GM23338 (cell line): ENCODE data around the gene NEIL1.

Source experiments
- CREB1 ChIP-seq: fragments of 250-450 bp; sonication (Bioruptor Pico); IDR thresholded peaks from 2 replicates; pipeline ENCODE4 v1.5.0; 2020; ENCODE audit warnings: low read depth, mild to moderate bottlenecking, moderate library complexity
- EZH2 ChIP-seq: fragments of 200-600 bp; sonication (generic); IDR thresholded peaks from one replicate; pipeline ENCODE4 v1.8.0; 2017; ENCODE audit warnings: antibody characterized with exemption, mild to moderate bottlenecking, low read depth; ENCODE audit not compliant: unreplicated experiment
- EZH2phosphoT487 ChIP-seq: fragments of 200-600 bp; sonication (generic); IDR thresholded peaks from one replicate; pipeline ENCODE4 v1.8.1; 2018; ENCODE audit warnings: antibody characterized with exemption; ENCODE audit not compliant: unreplicated experiment
- POLR2AphosphoS5 ChIP-seq: IDR thresholded peaks from 2 replicates; pipeline ENCODE4 v1.6.1; 2016; ENCODE audit warnings: antibody characterized with exemption, low read depth
- STAT1 ChIP-seq: IDR thresholded peaks from one replicate; pipeline ENCODE4 v1.6.1; 2016; ENCODE audit warnings: antibody characterized with exemption; ENCODE audit not compliant: unreplicated experiment
- ZNF114 ChIP-seq: fragments of 250-450 bp; sonication (Bioruptor Pico); IDR thresholded peaks from 2 replicates; pipeline ENCODE4 v1.5.0; 2020; ENCODE audit warnings: mild to moderate bottlenecking, moderate library complexity
- TF ChIP-seq, protein P1 (sequence below), 2 experiments: fragments of 200-600 bp in 1 of 2; sonication (generic) in 1 of 2; conservative IDR thresholded peaks; 2 replicates each; pipeline versions ENCODE4 v1.5.1 to v1.6.1; 2016 to 2017; ENCODE audit warnings: antibody characterized with exemption in 2 of 2, low read depth in 2 of 2, mild to moderate bottlenecking in 2 of 2, moderate library complexity in 1 of 2
- TF ChIP-seq, protein P2 (sequence below): IDR thresholded peaks from one replicate; pipeline ENCODE4 v1.6.1; 2018; ENCODE audit warnings: antibody characterized with exemption; ENCODE audit not compliant: unreplicated experiment

DNA sequence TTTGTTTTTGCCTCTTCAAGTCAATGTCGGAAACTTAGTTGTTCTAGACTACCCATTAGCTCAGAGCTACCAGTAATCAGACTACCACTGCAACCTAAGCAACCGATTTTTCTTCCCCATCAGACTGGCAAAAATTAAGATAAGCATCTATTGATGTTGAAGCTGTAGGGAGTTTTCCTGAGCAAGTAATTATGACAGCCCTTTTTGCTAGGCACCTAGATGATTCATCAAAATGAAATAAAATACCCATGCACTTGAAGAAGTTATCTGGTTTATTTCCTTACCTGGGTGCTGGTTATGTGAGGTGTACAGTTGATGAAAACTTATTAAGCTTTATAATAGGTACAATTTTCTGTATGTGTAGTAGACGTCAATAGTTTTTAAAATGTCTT is 11.5 kb upstream of the NEIL1 start:
- no peak for TF ChIP-seq EZH2
- TF ChIP-seq, protein P1, sequence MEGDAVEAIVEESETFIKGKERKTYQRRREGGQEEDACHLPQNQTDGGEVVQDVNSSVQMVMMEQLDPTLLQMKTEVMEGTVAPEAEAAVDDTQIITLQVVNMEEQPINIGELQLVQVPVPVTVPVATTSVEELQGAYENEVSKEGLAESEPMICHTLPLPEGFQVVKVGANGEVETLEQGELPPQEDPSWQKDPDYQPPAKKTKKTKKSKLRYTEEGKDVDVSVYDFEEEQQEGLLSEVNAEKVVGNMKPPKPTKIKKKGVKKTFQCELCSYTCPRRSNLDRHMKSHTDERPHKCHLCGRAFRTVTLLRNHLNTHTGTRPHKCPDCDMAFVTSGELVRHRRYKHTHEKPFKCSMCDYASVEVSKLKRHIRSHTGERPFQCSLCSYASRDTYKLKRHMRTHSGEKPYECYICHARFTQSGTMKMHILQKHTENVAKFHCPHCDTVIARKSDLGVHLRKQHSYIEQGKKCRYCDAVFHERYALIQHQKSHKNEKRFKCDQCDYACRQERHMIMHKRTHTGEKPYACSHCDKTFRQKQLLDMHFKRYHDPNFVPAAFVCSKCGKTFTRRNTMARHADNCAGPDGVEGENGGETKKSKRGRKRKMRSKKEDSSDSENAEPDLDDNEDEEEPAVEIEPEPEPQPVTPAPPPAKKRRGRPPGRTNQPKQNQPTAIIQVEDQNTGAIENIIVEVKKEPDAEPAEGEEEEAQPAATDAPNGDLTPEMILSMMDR (conservative IDR thresholded peaks at IDR 0.05; ENCODE audit: low read depth in 2 of 2): no peak
- TF ChIP-seq, protein P2, sequence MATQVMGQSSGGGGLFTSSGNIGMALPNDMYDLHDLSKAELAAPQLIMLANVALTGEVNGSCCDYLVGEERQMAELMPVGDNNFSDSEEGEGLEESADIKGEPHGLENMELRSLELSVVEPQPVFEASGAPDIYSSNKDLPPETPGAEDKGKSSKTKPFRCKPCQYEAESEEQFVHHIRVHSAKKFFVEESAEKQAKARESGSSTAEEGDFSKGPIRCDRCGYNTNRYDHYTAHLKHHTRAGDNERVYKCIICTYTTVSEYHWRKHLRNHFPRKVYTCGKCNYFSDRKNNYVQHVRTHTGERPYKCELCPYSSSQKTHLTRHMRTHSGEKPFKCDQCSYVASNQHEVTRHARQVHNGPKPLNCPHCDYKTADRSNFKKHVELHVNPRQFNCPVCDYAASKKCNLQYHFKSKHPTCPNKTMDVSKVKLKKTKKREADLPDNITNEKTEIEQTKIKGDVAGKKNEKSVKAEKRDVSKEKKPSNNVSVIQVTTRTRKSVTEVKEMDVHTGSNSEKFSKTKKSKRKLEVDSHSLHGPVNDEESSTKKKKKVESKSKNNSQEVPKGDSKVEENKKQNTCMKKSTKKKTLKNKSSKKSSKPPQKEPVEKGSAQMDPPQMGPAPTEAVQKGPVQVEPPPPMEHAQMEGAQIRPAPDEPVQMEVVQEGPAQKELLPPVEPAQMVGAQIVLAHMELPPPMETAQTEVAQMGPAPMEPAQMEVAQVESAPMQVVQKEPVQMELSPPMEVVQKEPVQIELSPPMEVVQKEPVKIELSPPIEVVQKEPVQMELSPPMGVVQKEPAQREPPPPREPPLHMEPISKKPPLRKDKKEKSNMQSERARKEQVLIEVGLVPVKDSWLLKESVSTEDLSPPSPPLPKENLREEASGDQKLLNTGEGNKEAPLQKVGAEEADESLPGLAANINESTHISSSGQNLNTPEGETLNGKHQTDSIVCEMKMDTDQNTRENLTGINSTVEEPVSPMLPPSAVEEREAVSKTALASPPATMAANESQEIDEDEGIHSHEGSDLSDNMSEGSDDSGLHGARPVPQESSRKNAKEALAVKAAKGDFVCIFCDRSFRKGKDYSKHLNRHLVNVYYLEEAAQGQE: no peak
- no peak for TF ChIP-seq POLR2AphosphoS5
- no peak for TF ChIP-seq ZNF114 (CRISPR knock-in tag)
- no peak for TF ChIP-seq CREB1 (CRISPR knock-in tag)
- TF ChIP-seq STAT1: no peak
- no peak for TF ChIP-seq EZH2phosphoT487
